Measurements from ENCODE around the gene TRNP1. TPM values are rescaled to one million over a fixed set of nuclear protein-coding genes. Genes with fewer than 3 reads are reported as not detected.

TRNP1 gene
- total RNA-seq, 1 donor from 2014 or later, result 15.3 TPM

- Histone ChIP-seq H3K4me3 (ENCODE audit: low read depth, low read length) (no peak overlapping the region), H3K36me3 (ENCODE audit: control insufficient read depth, insufficient read depth, low read length) (no peaks in the 10 kb centered on the region), H3K27me3 (ENCODE audit: control insufficient read depth, insufficient read depth, low read length) (no peaks in the 10 kb centered on the region)
- DNase-seq (ENCODE audit: low read depth), result no peak
- TF ChIP-seq, protein P1, sequence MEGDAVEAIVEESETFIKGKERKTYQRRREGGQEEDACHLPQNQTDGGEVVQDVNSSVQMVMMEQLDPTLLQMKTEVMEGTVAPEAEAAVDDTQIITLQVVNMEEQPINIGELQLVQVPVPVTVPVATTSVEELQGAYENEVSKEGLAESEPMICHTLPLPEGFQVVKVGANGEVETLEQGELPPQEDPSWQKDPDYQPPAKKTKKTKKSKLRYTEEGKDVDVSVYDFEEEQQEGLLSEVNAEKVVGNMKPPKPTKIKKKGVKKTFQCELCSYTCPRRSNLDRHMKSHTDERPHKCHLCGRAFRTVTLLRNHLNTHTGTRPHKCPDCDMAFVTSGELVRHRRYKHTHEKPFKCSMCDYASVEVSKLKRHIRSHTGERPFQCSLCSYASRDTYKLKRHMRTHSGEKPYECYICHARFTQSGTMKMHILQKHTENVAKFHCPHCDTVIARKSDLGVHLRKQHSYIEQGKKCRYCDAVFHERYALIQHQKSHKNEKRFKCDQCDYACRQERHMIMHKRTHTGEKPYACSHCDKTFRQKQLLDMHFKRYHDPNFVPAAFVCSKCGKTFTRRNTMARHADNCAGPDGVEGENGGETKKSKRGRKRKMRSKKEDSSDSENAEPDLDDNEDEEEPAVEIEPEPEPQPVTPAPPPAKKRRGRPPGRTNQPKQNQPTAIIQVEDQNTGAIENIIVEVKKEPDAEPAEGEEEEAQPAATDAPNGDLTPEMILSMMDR (IDR thresholded peaks at IDR 0.05; ENCODE audit: insufficient read depth, low read length, severe bottlenecking), result no peak
- no peak for FAIRE-seq
These were observed 16.6 kb upstream of the TRNP1 start for GRCh38 chr1:26976621-26977510.

DNA sequence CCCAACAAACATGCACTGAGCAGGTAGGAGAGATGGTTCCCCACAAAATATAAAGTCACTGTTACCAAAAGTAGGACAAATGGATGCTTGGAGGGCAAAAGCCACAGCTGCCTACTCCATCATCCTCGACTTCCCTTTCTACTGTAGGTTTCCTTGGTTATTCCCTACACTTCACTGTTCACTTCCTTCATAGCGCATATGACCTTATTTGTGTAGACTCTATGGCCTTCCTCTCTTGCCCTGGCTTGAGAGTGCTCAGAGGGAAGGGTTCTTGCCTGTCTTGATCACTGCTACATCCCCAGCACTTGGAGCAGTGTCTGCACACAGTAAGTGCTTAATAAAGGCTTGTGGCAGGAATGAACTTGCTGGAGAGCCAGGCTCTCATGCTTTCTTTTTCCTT, 14.6 kb upstream of the TRNP1 start:
- no peak for FAIRE-seq

GRCh38 chr1:26981146-26981846, 12.2 kb upstream of the TRNP1 start:
- FAIRE-seq (no peak), DNase-seq (ENCODE audit: low read depth) (no peak)
- no peaks in the 10 kb centered on the region for H3K36me3 ChIP-seq (ENCODE audit: control insufficient read depth, insufficient read depth, low read length)
- no peak overlapping the region for H3K4me3 ChIP-seq (ENCODE audit: low read depth, low read length)
- H3K27me3 ChIP-seq (ENCODE audit: control insufficient read depth, insufficient read depth, low read length), result no peaks in the 10 kb centered on the region
- TF ChIP-seq, protein P1 (IDR thresholded peaks at IDR 0.05; ENCODE audit: insufficient read depth, low read length, severe bottlenecking), result no peak

More for the DNA sequence above, 14.6 kb upstream of the TRNP1 start:
- TF ChIP-seq, protein P1 (IDR thresholded peaks at IDR 0.05; ENCODE audit: insufficient read depth, low read length, severe bottlenecking), result no peak
- no peaks in the 10 kb centered on the region for H3K36me3 ChIP-seq (ENCODE audit: control insufficient read depth, insufficient read depth, low read length)
- H3K27me3 ChIP-seq (ENCODE audit: control insufficient read depth, insufficient read depth, low read length), result no peaks in the 10 kb centered on the region
- DNase-seq (ENCODE audit: low read depth), result no peak
- H3K4me3 ChIP-seq (ENCODE audit: low read depth, low read length), result no peak overlapping the region

GRCh38 chr1:26983863-26984262, 9.6 kb upstream of the TRNP1 start:
- TF ChIP-seq, protein P1 (IDR thresholded peaks at IDR 0.05; ENCODE audit: insufficient read depth, low read length, severe bottlenecking), result no peak
- Histone ChIP-seq H3K4me3 (ENCODE audit: low read depth, low read length) (no peak overlapping the region), H3K36me3 (ENCODE audit: control insufficient read depth, insufficient read depth, low read length) (no peaks in the 10 kb centered on the region), H3K27me3 (ENCODE audit: control insufficient read depth, insufficient read depth, low read length) (no peaks in the 10 kb centered on the region)
- no peak for DNase-seq (ENCODE audit: low read depth)
- FAIRE-seq, result no peak

GRCh38 chr1:26984291-26984690, 9.2 kb upstream of the TRNP1 start:
- Histone ChIP-seq H3K36me3 (ENCODE audit: control insufficient read depth, insufficient read depth, low read length) (no peaks in the 10 kb centered on the region), H3K27me3 (ENCODE audit: control insufficient read depth, insufficient read depth, low read length) (no peaks in the 10 kb centered on the region), H3K4me3 (ENCODE audit: low read depth, low read length) (no peak overlapping the region)
- DNase-seq (ENCODE audit: low read depth), result no peak
- TF ChIP-seq, protein P1 (IDR thresholded peaks at IDR 0.05; ENCODE audit: insufficient read depth, low read length, severe bottlenecking), result no peak
- FAIRE-seq, result no peak
